Natural killer cell treated with Interleukin-12 subunit alpha and Interleukin-12 subunit beta and Interleukin-15 and Interleukin-18, amount 100 ng/mL, for 72 hours (primary cell): Measurements from ENCODE around the gene TYW1B. TPM values are rescaled to one million over a fixed set of nuclear protein-coding genes. Genes with fewer than 3 reads are reported as not detected.
"Not testable (repeated sequence)": the region's sequence is repeated elsewhere in the genome, so short reads cannot be mapped to it uniquely, and the experiment has no call there.

ENCODE experiments used
- ATAC-seq, 2 donors: fragments of 150-1000 bp; cut with Tn5 transposase in 1 of 2; sonication (Bioruptor Pico), chemical (Tn5 transposase) in 1 of 2; 2 replicates each; pipeline ENCODE4 v1.10.0; 2021
- DNase-seq: peaks from one replicate; pipeline ENCODE4 v3.0.0; 2022; ENCODE audit warnings: low spot score
- H3K27ac Mint-ChIP-seq, 2 donors: 1 replicate in 1 of 2; 2 replicates in 1 of 2; pipeline ENCODE4 v1.8.0; 2022; ENCODE audit warnings: mixed read lengths in 2 of 2, mild to moderate bottlenecking in 1 of 2, moderate library complexity in 1 of 2
- H3K27me3 Mint-ChIP-seq, 2 donors: 1 replicate in 1 of 2; 2 replicates in 1 of 2; pipeline ENCODE4 v1.8.0; 2022; ENCODE audit warnings: mixed read lengths in 2 of 2
- H3K36me3 Mint-ChIP-seq: one replicate; pipeline ENCODE4 v1.8.0; 2022; ENCODE audit warnings: mixed read lengths
- H3K4me1 Mint-ChIP-seq, 2 donors: 1 replicate in 1 of 2; 2 replicates in 1 of 2; pipeline ENCODE4 v1.8.0; 2022; ENCODE audit warnings: low read depth in 2 of 2, mixed read lengths in 2 of 2, mild to moderate bottlenecking in 1 of 2
- H3K4me3 Mint-ChIP-seq: one replicate; pipeline ENCODE4 v1.8.0; 2022; ENCODE audit warnings: mixed read lengths
- H3K9me3 Mint-ChIP-seq: 2 replicates; pipeline ENCODE4 v1.8.0; 2022; ENCODE audit warnings: mixed read lengths
- total RNA-seq, 2 donors: library from RNA; stranded (reverse); gene quantifications; one replicate each; pipeline ENCODE4 v1.2.3, GENCODE V29; 2022

Gene TYW1B
- total RNA-seq, 2 donors from 2014 or later: 7.5 to 12.4 TPM

DNA sequence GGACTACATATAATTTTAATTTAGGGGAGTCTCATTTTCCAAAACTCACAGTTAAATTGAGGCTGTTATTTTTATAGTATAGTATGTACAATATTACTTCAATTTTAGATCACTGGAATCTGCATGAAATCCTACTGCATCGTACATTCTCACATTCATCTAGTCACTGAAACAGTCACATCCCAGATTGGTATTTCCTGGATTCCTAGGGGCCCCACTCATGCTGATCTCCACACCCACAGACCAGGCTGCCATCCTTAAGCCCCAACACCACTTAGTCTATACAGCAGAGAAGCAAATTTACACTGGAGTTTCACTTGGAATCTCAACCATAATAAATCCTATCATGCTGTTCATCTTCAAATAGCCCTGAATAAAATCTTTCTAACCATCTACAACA lies 26.4 kb downstream of the TYW1B start:
- not testable (repeated sequence) for H3K27ac Mint-ChIP-seq, DNase-seq, H3K27me3 Mint-ChIP-seq, H3K4me3 Mint-ChIP-seq, H3K4me1 Mint-ChIP-seq, H3K9me3 Mint-ChIP-seq, H3K36me3 Mint-ChIP-seq, ATAC-seq

- not testable (repeated sequence) for H3K9me3 Mint-ChIP-seq, H3K27me3 Mint-ChIP-seq, DNase-seq, H3K4me3 Mint-ChIP-seq, ATAC-seq, H3K4me1 Mint-ChIP-seq, H3K27ac Mint-ChIP-seq, H3K36me3 Mint-ChIP-seq
Observed at GRCh38 chr7:72795401-72795800, 32.6 kb downstream of the TYW1B start.

- Mint-ChIP-seq H3K27me3 (no peaks in the 10 kb centered on the region), H3K36me3 (no peaks in the 10 kb centered on the region), H3K9me3 (no peaks in the 10 kb centered on the region), H3K4me3 (no peak overlapping the region), H3K27ac (no peak overlapping the region), H3K4me1 (no peaks in the 10 kb centered on the region)
- ATAC-seq (no peak), DNase-seq (no peak)
Observed at GRCh38 chr7:72793791-72794190, 34.2 kb downstream of the TYW1B start.

DNA sequence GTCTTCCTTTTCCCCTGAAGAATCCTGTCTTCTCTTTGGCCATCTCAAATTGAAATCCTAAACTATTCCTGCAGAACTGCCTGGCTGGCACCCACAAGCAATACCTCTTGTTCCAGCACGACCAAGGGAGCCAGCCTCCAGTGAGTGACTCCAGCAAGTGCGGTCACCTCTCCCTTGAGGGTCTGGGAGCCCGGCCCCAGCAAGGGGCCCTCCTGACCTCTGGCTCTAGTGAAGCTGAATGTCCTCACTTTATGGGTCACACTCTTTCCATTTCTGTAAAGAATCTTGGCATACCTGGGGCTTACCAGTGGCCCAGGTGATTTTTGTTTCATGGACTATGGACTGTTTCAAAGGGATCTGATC lies 37.3 kb downstream of the TYW1B start:
- H3K4me1 Mint-ChIP-seq, H3K9me3 Mint-ChIP-seq, H3K27ac Mint-ChIP-seq, DNase-seq, ATAC-seq, H3K4me3 Mint-ChIP-seq, H3K36me3 Mint-ChIP-seq, H3K27me3 Mint-ChIP-seq: not testable (repeated sequence)

DNA sequence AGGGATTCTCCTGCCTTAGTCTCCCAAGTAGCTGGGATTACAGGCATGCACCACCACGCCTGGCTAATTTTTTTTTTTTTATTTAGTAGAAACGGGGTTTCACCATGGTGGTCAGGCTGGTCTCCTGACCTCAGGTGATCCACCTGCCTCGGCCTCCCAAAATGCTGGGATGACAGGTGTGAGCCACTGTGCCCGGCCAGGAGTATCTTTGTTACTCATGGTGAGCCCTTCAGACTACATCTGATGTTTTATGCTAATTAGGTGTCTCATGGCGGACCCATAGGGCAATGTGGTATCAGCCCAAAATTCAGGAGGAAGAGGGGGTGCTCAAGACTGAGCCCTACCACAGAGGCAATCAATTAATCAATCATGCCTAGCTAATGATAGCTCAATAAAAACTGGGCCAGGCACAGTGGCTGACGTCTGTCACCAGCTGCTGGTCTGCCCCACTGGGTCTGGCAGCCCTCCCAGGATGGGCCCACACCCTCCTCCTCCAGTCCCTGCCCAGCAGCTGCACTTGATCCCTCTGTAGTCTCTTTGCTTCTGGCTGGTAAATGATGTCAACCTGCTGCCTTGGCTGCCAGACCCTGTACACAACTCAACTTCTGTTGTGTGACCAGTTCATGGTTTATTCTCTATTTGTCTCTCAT lies 37.8 kb downstream of the TYW1B start:
- not testable (repeated sequence) for H3K36me3 Mint-ChIP-seq, H3K27ac Mint-ChIP-seq, ATAC-seq, H3K9me3 Mint-ChIP-seq, H3K27me3 Mint-ChIP-seq, H3K4me3 Mint-ChIP-seq, H3K4me1 Mint-ChIP-seq, DNase-seq

GRCh38 chr7:72785166-72785955 lies 42.6 kb downstream of the TYW1B start:
- H3K9me3 Mint-ChIP-seq: no peaks in the 10 kb centered on the region
- H3K36me3 Mint-ChIP-seq: no peaks in the 10 kb centered on the region
- peaks cover 0 to 4% of the 10 kb centered on the region in 2 donors for H3K4me1 Mint-ChIP-seq
- DNase-seq: no peak
- no peaks in the 10 kb centered on the region for H3K27me3 Mint-ChIP-seq
- no peak for ATAC-seq
- H3K4me3 Mint-ChIP-seq: no peak overlapping the region
- H3K27ac Mint-ChIP-seq: no peak overlapping the region

DNA sequence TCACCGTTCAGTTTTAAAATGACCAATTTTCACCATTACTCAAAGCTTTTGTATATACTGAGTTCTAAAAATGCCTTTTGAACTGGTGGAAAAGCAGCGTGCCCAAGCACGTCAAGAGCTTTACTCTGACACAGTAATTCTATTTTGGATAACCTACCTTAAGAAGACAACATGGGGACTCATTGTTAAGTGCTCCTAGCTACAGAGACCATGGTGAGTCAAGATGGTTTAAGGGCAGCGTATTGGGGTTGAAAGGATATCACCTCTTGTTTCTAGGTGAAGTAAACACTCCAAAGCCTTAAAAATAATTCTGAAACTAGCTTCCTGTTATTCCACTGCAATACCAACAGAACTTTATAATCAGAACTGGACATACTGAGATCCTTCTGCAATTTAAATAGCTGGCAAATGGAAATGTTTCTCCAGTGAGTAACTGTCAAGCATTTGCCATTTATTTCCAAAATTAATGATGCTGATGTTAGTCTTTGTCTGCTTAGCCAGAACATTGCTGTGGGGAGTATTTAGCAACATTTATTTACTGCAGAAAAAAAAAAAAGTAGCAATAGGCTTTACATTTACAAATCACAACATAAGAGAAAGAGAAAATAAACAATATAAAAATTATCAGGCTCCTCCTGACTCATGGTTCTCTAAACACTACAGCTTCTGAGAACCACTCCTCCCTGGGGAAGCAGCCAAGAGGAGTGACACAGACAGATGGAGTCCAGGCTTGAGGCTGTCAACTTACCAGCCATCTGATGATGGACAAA lies 44.2 kb downstream of the TYW1B start:
- H3K4me1 Mint-ChIP-seq, H3K4me3 Mint-ChIP-seq, H3K27me3 Mint-ChIP-seq, H3K27ac Mint-ChIP-seq, H3K36me3 Mint-ChIP-seq, DNase-seq, H3K9me3 Mint-ChIP-seq, ATAC-seq: not testable (repeated sequence)

DNA sequence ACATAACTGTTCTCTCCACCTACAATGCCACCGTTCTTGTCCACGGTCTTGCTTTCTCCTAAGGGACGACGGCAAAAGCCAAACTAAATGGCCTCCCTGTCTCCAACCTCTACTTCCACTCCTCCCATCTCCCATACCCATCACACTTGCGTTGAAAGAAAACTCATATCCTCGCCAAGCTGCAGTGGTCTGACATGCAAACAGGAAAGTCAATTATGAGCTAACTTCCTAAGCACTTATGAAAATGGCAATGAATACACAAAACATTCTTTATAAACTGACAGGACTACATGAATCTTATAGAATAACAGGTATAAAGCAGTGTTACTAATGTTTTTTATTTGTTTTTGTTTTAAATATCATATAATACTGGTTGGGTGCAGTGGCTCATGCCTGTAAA lies 46.4 kb downstream of the TYW1B start:
- Mint-ChIP-seq H3K4me1 (peaks cover 0 to 4% of the 10 kb centered on the region in 2 donors), H3K27me3 (no peaks in the 10 kb centered on the region), H3K4me3 (no peak overlapping the region), H3K9me3 (no peaks in the 10 kb centered on the region), H3K36me3 (no peaks in the 10 kb centered on the region), H3K27ac (no peak overlapping the region)
- no peak for ATAC-seq
- DNase-seq: no peak

GRCh38 chr7:72781161-72781560 lies 46.8 kb downstream of the TYW1B start:
- no peak overlapping the region for H3K4me3 Mint-ChIP-seq
- ATAC-seq (no peak), DNase-seq (no peak)
- H3K36me3 Mint-ChIP-seq: peaks cover under 1% of the 10 kb centered on the region
- H3K27ac Mint-ChIP-seq: no peak overlapping the region
- peaks cover 0 to 4% of the 10 kb centered on the region in 2 donors for H3K4me1 Mint-ChIP-seq
- no peaks in the 10 kb centered on the region for H3K27me3 Mint-ChIP-seq
- no peaks in the 10 kb centered on the region for H3K9me3 Mint-ChIP-seq

GRCh38 chr7:72780289-72780894 lies 47.6 kb downstream of the TYW1B start:
- not testable (repeated sequence) for H3K9me3 Mint-ChIP-seq, H3K4me3 Mint-ChIP-seq, H3K27ac Mint-ChIP-seq, H3K4me1 Mint-ChIP-seq, DNase-seq, H3K27me3 Mint-ChIP-seq, H3K36me3 Mint-ChIP-seq, ATAC-seq

DNA sequence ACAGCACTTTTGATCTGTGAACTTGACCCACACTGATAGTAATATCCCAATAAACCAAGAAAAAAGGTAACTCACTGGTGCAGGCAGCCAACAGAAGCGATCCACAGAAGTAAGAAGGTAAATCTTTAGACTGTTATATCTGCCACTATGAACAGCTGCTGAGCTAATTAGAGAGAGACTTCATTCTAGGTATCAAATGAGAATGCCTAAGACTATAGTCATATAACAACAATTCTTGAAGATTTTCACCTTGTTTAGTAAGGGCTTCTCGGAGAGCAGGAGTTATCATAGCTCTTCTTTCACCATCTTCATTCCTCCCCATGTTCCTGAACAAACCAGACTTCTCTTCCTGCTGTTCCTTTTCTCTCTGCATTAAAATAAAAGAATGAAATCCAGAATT lies 50.8 kb downstream of the TYW1B start:
- H3K27me3 Mint-ChIP-seq, H3K4me3 Mint-ChIP-seq, H3K27ac Mint-ChIP-seq, H3K4me1 Mint-ChIP-seq, H3K9me3 Mint-ChIP-seq, ATAC-seq, DNase-seq: not testable (repeated sequence)
- H3K36me3 Mint-ChIP-seq: peaks cover 17% of the 10 kb centered on the region

DNA sequence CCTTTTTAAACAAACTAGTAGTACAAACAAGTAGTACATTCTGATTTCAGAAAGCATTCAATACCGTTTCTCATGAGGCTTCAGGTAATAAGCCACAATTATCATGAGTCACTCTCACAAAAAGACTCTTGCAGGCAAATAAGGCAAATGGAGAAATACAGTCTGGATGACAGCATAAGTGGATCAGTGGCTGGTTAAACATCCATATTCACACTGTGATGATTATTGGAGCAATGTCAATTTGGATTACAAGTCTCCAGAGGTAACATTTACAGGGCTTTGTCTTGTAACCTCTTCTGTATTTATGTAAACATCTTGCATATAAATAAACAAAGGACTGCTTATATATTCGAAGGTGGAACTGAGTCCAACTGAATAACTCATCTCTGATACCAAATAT lies 55.4 kb downstream of the TYW1B start:
- H3K36me3 Mint-ChIP-seq: peaks cover 17% of the 10 kb centered on the region
- ATAC-seq, H3K27me3 Mint-ChIP-seq, DNase-seq, H3K4me1 Mint-ChIP-seq, H3K9me3 Mint-ChIP-seq, H3K4me3 Mint-ChIP-seq, H3K27ac Mint-ChIP-seq: not testable (repeated sequence)

GRCh38 chr7:72766994-72767393 lies 61.0 kb downstream of the TYW1B start:
- not testable (repeated sequence) for ATAC-seq, H3K36me3 Mint-ChIP-seq, H3K27me3 Mint-ChIP-seq, H3K9me3 Mint-ChIP-seq, H3K4me3 Mint-ChIP-seq, H3K27ac Mint-ChIP-seq, H3K4me1 Mint-ChIP-seq, DNase-seq

- ATAC-seq (no peak), DNase-seq (no peak)
- no peak overlapping the region for H3K27ac Mint-ChIP-seq
- no peaks in the 10 kb centered on the region for H3K27me3 Mint-ChIP-seq
- H3K36me3 Mint-ChIP-seq: peaks cover 15% of the 10 kb centered on the region
- H3K4me3 Mint-ChIP-seq: no peak overlapping the region
- H3K4me1 Mint-ChIP-seq: peaks cover 0 to 5% of the 10 kb centered on the region in 2 donors
- H3K9me3 Mint-ChIP-seq: peaks cover 3% of the 10 kb centered on the region
Observed at GRCh38 chr7:72760602-72761001, 67.4 kb downstream of the TYW1B start.
